Measurements from ENCODE around the gene PACRG.

The PACRG gene

DNA sequence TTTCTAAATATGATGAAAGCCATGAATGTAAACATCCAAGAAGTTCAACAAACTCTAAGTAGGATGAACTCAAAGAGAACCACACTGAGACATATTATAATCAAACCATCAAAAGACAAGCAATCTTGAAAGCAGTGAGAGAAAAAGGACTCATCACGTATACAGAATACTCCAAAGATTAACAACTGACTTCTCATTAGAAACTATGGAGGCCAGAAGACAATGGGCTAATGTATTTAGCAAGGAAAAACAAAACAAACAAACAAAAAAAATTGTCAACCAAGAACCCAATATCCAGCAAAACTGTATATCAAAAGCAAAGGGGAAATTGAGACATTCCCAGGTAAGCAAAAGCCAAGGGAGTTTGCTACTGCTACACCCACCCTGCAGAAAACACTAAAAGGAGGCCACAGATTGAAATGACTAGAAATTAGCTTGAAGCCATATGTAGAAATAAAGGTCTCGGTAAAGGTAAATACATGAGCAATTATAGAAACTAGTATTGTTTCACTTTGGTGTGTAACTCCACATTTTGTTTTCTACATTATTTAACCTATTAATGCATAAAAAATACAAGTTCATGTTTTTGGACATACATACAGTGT is 385.7 kb downstream of the PACRG start:
- TF ChIP-seq FOXP2 (optimal IDR thresholded peaks at IDR 0.05; ENCODE audit: borderline replicate concordance, extremely low read depth, extremely low read length, insufficient read depth), result no peak
- no peak for TF ChIP-seq POLR2AphosphoS5 (IDR thresholded peaks at IDR 0.05; ENCODE audit: low read depth, low read length)
- TF ChIP-seq TAF1 (IDR thresholded peaks at IDR 0.05; ENCODE audit: borderline replicate concordance, insufficient read depth, low read length), result no peak
- no peak for TF ChIP-seq SIN3A (IDR thresholded peaks at IDR 0.05; ENCODE audit: borderline replicate concordance, insufficient read depth, low read length)
- TF ChIP-seq, protein P1, sequence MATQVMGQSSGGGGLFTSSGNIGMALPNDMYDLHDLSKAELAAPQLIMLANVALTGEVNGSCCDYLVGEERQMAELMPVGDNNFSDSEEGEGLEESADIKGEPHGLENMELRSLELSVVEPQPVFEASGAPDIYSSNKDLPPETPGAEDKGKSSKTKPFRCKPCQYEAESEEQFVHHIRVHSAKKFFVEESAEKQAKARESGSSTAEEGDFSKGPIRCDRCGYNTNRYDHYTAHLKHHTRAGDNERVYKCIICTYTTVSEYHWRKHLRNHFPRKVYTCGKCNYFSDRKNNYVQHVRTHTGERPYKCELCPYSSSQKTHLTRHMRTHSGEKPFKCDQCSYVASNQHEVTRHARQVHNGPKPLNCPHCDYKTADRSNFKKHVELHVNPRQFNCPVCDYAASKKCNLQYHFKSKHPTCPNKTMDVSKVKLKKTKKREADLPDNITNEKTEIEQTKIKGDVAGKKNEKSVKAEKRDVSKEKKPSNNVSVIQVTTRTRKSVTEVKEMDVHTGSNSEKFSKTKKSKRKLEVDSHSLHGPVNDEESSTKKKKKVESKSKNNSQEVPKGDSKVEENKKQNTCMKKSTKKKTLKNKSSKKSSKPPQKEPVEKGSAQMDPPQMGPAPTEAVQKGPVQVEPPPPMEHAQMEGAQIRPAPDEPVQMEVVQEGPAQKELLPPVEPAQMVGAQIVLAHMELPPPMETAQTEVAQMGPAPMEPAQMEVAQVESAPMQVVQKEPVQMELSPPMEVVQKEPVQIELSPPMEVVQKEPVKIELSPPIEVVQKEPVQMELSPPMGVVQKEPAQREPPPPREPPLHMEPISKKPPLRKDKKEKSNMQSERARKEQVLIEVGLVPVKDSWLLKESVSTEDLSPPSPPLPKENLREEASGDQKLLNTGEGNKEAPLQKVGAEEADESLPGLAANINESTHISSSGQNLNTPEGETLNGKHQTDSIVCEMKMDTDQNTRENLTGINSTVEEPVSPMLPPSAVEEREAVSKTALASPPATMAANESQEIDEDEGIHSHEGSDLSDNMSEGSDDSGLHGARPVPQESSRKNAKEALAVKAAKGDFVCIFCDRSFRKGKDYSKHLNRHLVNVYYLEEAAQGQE (IDR thresholded peaks at IDR 0.05; ENCODE audit: insufficient read depth in 1 of 2, low read depth in 2 of 2, low read length in 2 of 2), result no peak

DNA sequence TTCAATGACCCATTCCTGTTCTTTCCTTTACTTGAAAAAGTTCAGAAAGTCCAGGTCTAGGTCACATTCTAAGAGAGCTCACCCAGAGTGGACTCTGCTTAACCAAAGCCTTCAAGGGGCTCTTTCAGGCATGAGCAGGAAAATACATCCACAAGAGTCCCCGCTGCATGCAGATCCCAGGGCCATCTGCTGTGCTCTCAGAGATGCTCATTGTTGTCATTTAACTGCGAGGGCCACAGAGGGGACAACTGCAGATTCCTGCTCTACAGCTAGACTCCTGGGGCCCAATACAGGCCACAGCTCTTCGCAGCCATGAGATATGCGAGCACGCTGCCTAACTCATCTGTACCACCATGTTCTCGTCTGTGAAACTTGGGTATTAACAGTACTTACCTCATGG is 391.2 kb downstream of the PACRG start:
- no peak for TF ChIP-seq FOXP2 (optimal IDR thresholded peaks at IDR 0.05; ENCODE audit: borderline replicate concordance, extremely low read depth, extremely low read length, insufficient read depth)
- TF ChIP-seq, protein P1 (IDR thresholded peaks at IDR 0.05; ENCODE audit: insufficient read depth in 1 of 2, low read depth in 2 of 2, low read length in 2 of 2), result no peak
- no peak for TF ChIP-seq SIN3A (IDR thresholded peaks at IDR 0.05; ENCODE audit: borderline replicate concordance, insufficient read depth, low read length)
- no peak for TF ChIP-seq TAF1 (IDR thresholded peaks at IDR 0.05; ENCODE audit: borderline replicate concordance, insufficient read depth, low read length)
- no peak for TF ChIP-seq POLR2AphosphoS5 (IDR thresholded peaks at IDR 0.05; ENCODE audit: low read depth, low read length)

DNA sequence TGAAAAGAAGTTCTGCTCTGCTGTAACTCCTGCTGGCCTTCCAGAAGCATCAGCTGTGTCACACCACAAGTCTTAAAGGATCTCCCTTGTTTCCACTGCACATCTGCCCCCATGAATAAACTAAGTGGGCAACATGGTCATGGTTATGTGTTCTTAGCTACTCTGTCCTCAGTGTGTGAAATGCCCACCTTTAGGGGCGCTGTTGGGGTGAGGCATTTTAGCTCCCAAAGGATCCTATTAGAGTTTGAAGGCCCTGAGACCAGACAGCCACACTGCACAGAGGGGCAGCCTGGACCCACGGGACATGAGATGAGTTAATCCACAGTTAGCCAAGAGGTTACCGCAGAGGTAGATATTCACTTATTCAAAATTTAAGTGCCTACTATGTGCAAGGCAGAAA is 392.4 kb downstream of the PACRG start:
- TF ChIP-seq, protein P1 (IDR thresholded peaks at IDR 0.05; ENCODE audit: insufficient read depth in 1 of 2, low read depth in 2 of 2, low read length in 2 of 2), result no peak
- TF ChIP-seq FOXP2 (optimal IDR thresholded peaks at IDR 0.05; ENCODE audit: borderline replicate concordance, extremely low read depth, extremely low read length, insufficient read depth), result no peak
- TF ChIP-seq POLR2AphosphoS5 (IDR thresholded peaks at IDR 0.05; ENCODE audit: low read depth, low read length), result no peak
- TF ChIP-seq TAF1 (IDR thresholded peaks at IDR 0.05; ENCODE audit: borderline replicate concordance, insufficient read depth, low read length), result no peak

DNA sequence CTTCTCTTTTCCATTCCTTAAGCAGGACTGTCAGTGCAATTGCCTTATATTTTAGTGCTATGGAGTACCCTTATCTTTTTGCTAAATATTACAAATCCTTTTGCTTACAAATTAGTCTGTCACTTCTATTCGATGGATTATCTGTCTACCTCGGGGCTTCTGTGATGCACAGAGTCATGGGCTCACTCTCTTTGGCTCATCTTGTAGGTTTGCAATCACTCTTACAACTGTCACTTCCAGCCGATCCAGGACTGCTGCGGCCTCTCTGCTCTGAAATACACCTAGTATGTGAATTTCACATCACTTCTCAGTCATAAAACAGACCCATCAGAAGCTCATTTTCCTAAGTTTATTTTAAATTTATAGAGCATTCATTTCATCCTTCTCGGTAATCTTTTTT is 393.5 kb downstream of the PACRG start:
- TF ChIP-seq POLR2AphosphoS5 (IDR thresholded peaks at IDR 0.05; ENCODE audit: low read depth, low read length) (no peak), TAF1 (IDR thresholded peaks at IDR 0.05; ENCODE audit: borderline replicate concordance, insufficient read depth, low read length) (no peak), FOXP2 (optimal IDR thresholded peaks at IDR 0.05; ENCODE audit: borderline replicate concordance, extremely low read depth, extremely low read length, insufficient read depth) (no peak), SIN3A (IDR thresholded peaks at IDR 0.05; ENCODE audit: borderline replicate concordance, insufficient read depth, low read length) (no peak)
- TF ChIP-seq, protein P1 (IDR thresholded peaks at IDR 0.05; ENCODE audit: insufficient read depth in 1 of 2, low read depth in 2 of 2, low read length in 2 of 2), result no peak

DNA sequence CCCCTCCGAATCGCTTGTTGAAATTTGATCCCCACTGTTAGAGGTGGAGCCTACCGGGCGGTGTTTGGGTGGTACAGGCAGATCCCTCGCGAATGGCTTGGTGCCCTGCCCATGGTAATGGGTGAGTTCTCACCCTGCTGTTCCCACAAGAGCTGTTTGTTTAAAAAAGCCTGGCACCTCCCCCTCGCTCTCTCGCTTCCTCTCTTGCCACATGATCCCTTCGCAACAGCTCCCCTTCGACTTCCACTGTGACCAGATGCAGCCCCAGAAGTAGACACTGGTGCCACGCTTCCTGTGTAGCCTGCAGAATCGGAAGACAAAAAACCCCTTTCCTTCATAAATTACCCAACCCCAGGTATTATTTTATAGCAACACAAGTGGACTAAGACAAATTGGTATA is 394.6 kb downstream of the PACRG start:
- TF ChIP-seq SIN3A (IDR thresholded peaks at IDR 0.05; ENCODE audit: borderline replicate concordance, insufficient read depth, low read length) (no peak), TAF1 (IDR thresholded peaks at IDR 0.05; ENCODE audit: borderline replicate concordance, insufficient read depth, low read length) (no peak), FOXP2 (optimal IDR thresholded peaks at IDR 0.05; ENCODE audit: borderline replicate concordance, extremely low read depth, extremely low read length, insufficient read depth) (no peak), POLR2AphosphoS5 (IDR thresholded peaks at IDR 0.05; ENCODE audit: low read depth, low read length) (no peak)
